ENCODE data around the gene MYO10.
A peak's percentile ranks its signal among the peaks of the same experiment; 100 is the strongest.

The MYO10 gene

GRCh38 chr5:16704945-16705344 is 231.1 kb downstream of the MYO10 start:
- no peak for DNase-seq

GRCh38 chr5:16702964-16703363 is 233.1 kb downstream of the MYO10 start:
- no peak for DNase-seq

- DNase-seq, result no peak
These were observed 234.7 kb downstream of the MYO10 start for GRCh38 chr5:16701134-16702099.

- no peak for DNase-seq
These were observed 236.0 kb downstream of the MYO10 start for GRCh38 chr5:16700081-16700480.

- DNase-seq, result no peak
These were observed 240.3 kb downstream of the MYO10 start for GRCh38 chr5:16695779-16696178.

GRCh38 chr5:16693879-16694278 is 242.2 kb downstream of the MYO10 start:
- no peak for DNase-seq

GRCh38 chr5:16691731-16692130 is 244.4 kb downstream of the MYO10 start:
- DNase-seq, result no peak

GRCh38 chr5:16690243-16690852 is 245.7 kb downstream of the MYO10 start:
- no peak for DNase-seq

- DNase-seq, result no peak
These were observed 248.2 kb downstream of the MYO10 start for GRCh38 chr5:16687898-16688297.

- no peak for DNase-seq
These were observed 251.0 kb downstream of the MYO10 start for GRCh38 chr5:16685069-16685468.

- no peak for DNase-seq
These were observed 254.2 kb downstream of the MYO10 start for GRCh38 chr5:16681876-16682275.

GRCh38 chr5:16679863-16680262 is 256.2 kb downstream of the MYO10 start:
- no peak for DNase-seq

GRCh38 chr5:16679190-16679589 is 256.9 kb downstream of the MYO10 start:
- no peak for DNase-seq

GRCh38 chr5:16675806-16676205 is 260.3 kb downstream of the MYO10 start:
- DNase-seq, result no peak

GRCh38 chr5:16674750-16675149 is 261.3 kb downstream of the MYO10 start:
- no peak for DNase-seq

GRCh38 chr5:16673241-16674201 is 262.6 kb downstream of the MYO10 start:
- DNase-seq, result peak; percentile 36

- DNase-seq, result no peak
These were observed 264.9 kb downstream of the MYO10 start for GRCh38 chr5:16671208-16671607.

GRCh38 chr5:16669776-16670175 is 266.3 kb downstream of the MYO10 start:
- DNase-seq, result no peak

- no peak for DNase-seq
These were observed 267.5 kb downstream of the MYO10 start for GRCh38 chr5:16668631-16669030.

- DNase-seq, result no peak
These were observed 267.9 kb downstream of the MYO10 start for GRCh38 chr5:16668194-16668593.

GRCh38 chr5:16666883-16667398 is 269.1 kb downstream of the MYO10 start:
- no peak for DNase-seq

GRCh38 chr5:16666130-16666882 is 269.8 kb downstream of the MYO10 start:
- DNase-seq, result no peak
